Loucy (cell line): ENCODE data around the gene HS3ST2.

Experiments used
- CTCF ChIP-seq: fragments of 200-600 bp; sonication (generic); conservative IDR thresholded peaks from 2 replicates; pipeline ENCODE4 v1.5.1; 2014; ENCODE audit warnings: mild to moderate bottlenecking, antibody characterized with exemption, low read length
- EZH2phosphoT487 ChIP-seq: fragments of 200-600 bp; IDR thresholded peaks from 2 replicates; pipeline ENCODE4 v1.6.1; 2018; ENCODE audit warnings: antibody characterized with exemption, mild to moderate bottlenecking, moderate library complexity, borderline replicate concordance

GRCh38 chr16:22961206-22961605 lies 147.2 kb downstream of the HS3ST2 start:
- TF ChIP-seq CTCF (no peak), EZH2phosphoT487 (no peak)
